Activated CD4-positive, alpha-beta T cell treated with anti-CD3 and anti-CD28 coated beads for 36 hours (primary cell): ENCODE data around the gene DOCK9. TPM values are rescaled to one million over a fixed set of nuclear protein-coding genes. Genes with fewer than 3 reads are reported as not detected.

Experiments
- ATAC-seq: fragments of 200-7000 bp; cut with Tn5 transposase; one replicate; pipeline ENCODE4 v1.10.0; 2021; ENCODE audit warnings: mild to moderate bottlenecking, moderate library complexity
- CTCF ChIA-PET: fragments of 350-600 bp; sonication (Branson Sonifier 250); formaldehyde crosslinking; loops from one replicate; lab custom pipeline; 2021; ENCODE audit warnings: antibody characterized with exemption; lab: Charles Lee
- POLR2A ChIA-PET: fragments of 350-600 bp; sonication (Branson Sonifier 250); formaldehyde crosslinking; loops from one replicate; lab custom pipeline; 2021; ENCODE audit warnings: antibody characterized with exemption, inconsistent platforms; lab: Charles Lee
- DNase-seq: peaks from one replicate; pipeline ENCODE4 v3.0.0-alpha.2; 2020
- H3K27ac Mint-ChIP-seq: one replicate; pipeline ENCODE4 v1.8.0; 2021; ENCODE audit warnings: mixed read lengths
- H3K27me3 Mint-ChIP-seq: one replicate; pipeline ENCODE4 v1.8.0; 2021; ENCODE audit warnings: mixed read lengths
- H3K36me3 Mint-ChIP-seq: one replicate; pipeline ENCODE4 v1.8.0; 2021; ENCODE audit warnings: low read depth, mixed read lengths
- H3K4me1 Mint-ChIP-seq: one replicate; pipeline ENCODE4 v1.8.0; 2021; ENCODE audit warnings: mixed read lengths
- H3K4me3 Mint-ChIP-seq: one replicate; pipeline ENCODE4 v1.8.0; 2021; ENCODE audit warnings: mild to moderate bottlenecking, moderate library complexity, mixed read lengths
- H3K9me3 Mint-ChIP-seq: one replicate; pipeline ENCODE4 v1.8.0; 2021; ENCODE audit warnings: low read depth, mixed read lengths
- intact Hi-C, 2 experiments: fragments of 100-400 bp; cut with DNase I in 1 of 2; cut with micrococcal nuclease in 1 of 2; formaldehyde crosslinking; loops; one replicate each; pipeline versions ENCODE4 v1.14.2 to v1.15.1; 2022 to 2024; cut with DNase I, micrococcal nuclease
- total RNA-seq, 2 experiments: library from RNA; stranded (reverse); gene quantifications; one replicate each; pipeline ENCODE4 v1.2.3, GENCODE V29; 2021

Gene DOCK9
- total RNA-seq: 10 to 100 TPM; 36.0 to 42.6 TPM

GRCh38 chr13:98977568-98978265 is at the start of gene DOCK9:
Gene DOCK9, minus strand, starts transcription at chr13:98978064. Its CDS starts 155 bp downstream, at chr13:98977909.
- intact Hi-C loops: no loop called here
- H3K4me3 Mint-ChIP-seq: no peak within 1 kb of the TSS
- ChIA-PET POLR2A (no interaction called here), CTCF (interaction anchor here (0.6 to 1.8 kb wide), 3 partner anchors 8 to 50 kb away, joined by 3 to 6 read pairs (median 4); no protein-coding TSS in a partner anchor)
- ATAC-seq (no peak), DNase-seq (no peak)
- no peaks in the 10 kb centered on the region for H3K36me3 Mint-ChIP-seq
- H3K27ac Mint-ChIP-seq: no peak within 1 kb of the TSS
- no peaks in the 10 kb centered on the region for H3K27me3 Mint-ChIP-seq
- H3K9me3 Mint-ChIP-seq: no peaks in the 10 kb centered on the region
- peaks cover 74% of the 10 kb centered on the region for H3K4me1 Mint-ChIP-seq

- POLR2A ChIA-PET: no interaction called here
- Mint-ChIP-seq H3K4me3 (no peak overlapping the region), H3K27me3 (no peaks in the 10 kb centered on the region), H3K27ac (peak overlapping the region; percentile 91), H3K36me3 (peaks cover 4% of the 10 kb centered on the region), H3K4me1 (peaks cover 85% of the 10 kb centered on the region), H3K9me3 (no peaks in the 10 kb centered on the region)
- ATAC-seq (peak; percentile 41), DNase-seq (peak; percentile 46)
- CTCF ChIA-PET: interaction anchor here (0.8 to 3.9 kb wide), 6 partner anchors 9 to 182 kb away, joined by 4 to 26 read pairs (median 6); partner anchors contain the start of gene DOCK9
- intact Hi-C loops: loop anchor here (1.0 to 10.0 kb wide), 12 partner anchors 9 to 452 kb away; partner anchors contain the start of genes STK24 (in 1 of the 2) and UBAC2 (in 1 of the 2)
Observed at GRCh38 chr13:99027260-99027659, 49.4 kb upstream of the DOCK9 start.

GRCh38 chr13:99022941-99023340 is 45.1 kb upstream of the DOCK9 start:
- ChIA-PET POLR2A (no interaction called here), CTCF (interaction anchor here (0.9 to 1.0 kb wide), 3 partner anchors 9 to 154 kb away, joined by 3 to 4 read pairs (median 3); no protein-coding TSS in a partner anchor)
- no peak overlapping the region for H3K27ac Mint-ChIP-seq
- DNase-seq (no peak), ATAC-seq (no peak)
- intact Hi-C loops: loop anchor here (10.0 kb wide), 3 partner anchors 242 to 448 kb away; partner anchors contain the start of gene STK24 (in 1 of the 2)
- no peak overlapping the region for H3K4me3 Mint-ChIP-seq
- peaks cover 74% of the 10 kb centered on the region for H3K4me1 Mint-ChIP-seq
- peaks cover 2% of the 10 kb centered on the region for H3K9me3 Mint-ChIP-seq
- peaks cover 8% of the 10 kb centered on the region for H3K36me3 Mint-ChIP-seq
- no peaks in the 10 kb centered on the region for H3K27me3 Mint-ChIP-seq

GRCh38 chr13:99018418-99019180 is 40.7 kb upstream of the DOCK9 start:
- CTCF ChIA-PET: interaction anchor here (1.0 to 2.3 kb wide), 3 partner anchors 9 to 13 kb away, joined by 3 to 7 read pairs (median 6); no protein-coding TSS in a partner anchor
- peak; percentile 92 for ATAC-seq
- H3K27ac Mint-ChIP-seq: peak overlapping the region; percentile 81
- H3K27me3 Mint-ChIP-seq: no peaks in the 10 kb centered on the region
- no peak overlapping the region for H3K4me3 Mint-ChIP-seq
- peaks cover 2% of the 10 kb centered on the region for H3K9me3 Mint-ChIP-seq
- POLR2A ChIA-PET: no interaction called here
- intact Hi-C loops: loop anchor here (1.0 to 2.0 kb wide), 3 partner anchors 8 to 20 kb away; no protein-coding TSS in a partner anchor
- H3K4me1 Mint-ChIP-seq: peaks cover 58% of the 10 kb centered on the region
- DNase-seq: no peak
- H3K36me3 Mint-ChIP-seq: peaks cover 4% of the 10 kb centered on the region

GRCh38 chr13:99015606-99016490 is 38.0 kb upstream of the DOCK9 start:
- H3K36me3 Mint-ChIP-seq: peaks cover 4% of the 10 kb centered on the region
- no peaks in the 10 kb centered on the region for H3K27me3 Mint-ChIP-seq
- no peak for DNase-seq
- ATAC-seq: no peak
- peaks cover 2% of the 10 kb centered on the region for H3K9me3 Mint-ChIP-seq
- no peak overlapping the region for H3K4me3 Mint-ChIP-seq
- H3K27ac Mint-ChIP-seq: no peak overlapping the region
- POLR2A ChIA-PET: no interaction called here
- CTCF ChIA-PET: interaction anchor here (0.8 to 1.6 kb wide), 4 partner anchors 11 to 554 kb away, joined by 3 to 4 read pairs (median 3); no protein-coding TSS in a partner anchor
- H3K4me1 Mint-ChIP-seq: peaks cover 55% of the 10 kb centered on the region
- intact Hi-C loops: no loop called here

- Mint-ChIP-seq H3K4me1 (peaks cover 53% of the 10 kb centered on the region), H3K36me3 (peaks cover 4% of the 10 kb centered on the region), H3K27ac (no peak overlapping the region), H3K27me3 (no peaks in the 10 kb centered on the region), H3K9me3 (peaks cover 2% of the 10 kb centered on the region), H3K4me3 (no peak overlapping the region)
- DNase-seq: no peak
- ChIA-PET POLR2A (no interaction called here), CTCF (interaction anchor here (0.7 to 1.6 kb wide), 6 partner anchors 9 to 33 kb away, joined by 3 to 4 read pairs (median 4); no protein-coding TSS in a partner anchor)
- intact Hi-C loops: no loop called here
- no peak for ATAC-seq
Observed at GRCh38 chr13:99014522-99014921, 36.7 kb upstream of the DOCK9 start.

GRCh38 chr13:99013951-99014350 is 36.1 kb upstream of the DOCK9 start:
- ChIA-PET CTCF (interaction anchor here (1.0 to 1.5 kb wide), 3 partner anchors 10 to 24 kb away, joined by 3 to 4 read pairs (median 4); no protein-coding TSS in a partner anchor), POLR2A (no interaction called here)
- peaks cover 54% of the 10 kb centered on the region for H3K4me1 Mint-ChIP-seq
- peaks cover 1% of the 10 kb centered on the region for H3K36me3 Mint-ChIP-seq
- no peaks in the 10 kb centered on the region for H3K27me3 Mint-ChIP-seq
- intact Hi-C loops: no loop called here
- no peak overlapping the region for H3K27ac Mint-ChIP-seq
- H3K9me3 Mint-ChIP-seq: peaks cover 1% of the 10 kb centered on the region
- no peak for ATAC-seq
- no peak for DNase-seq
- no peak overlapping the region for H3K4me3 Mint-ChIP-seq

- ChIA-PET CTCF (interaction anchor here (0.6 to 1.0 kb wide), 3 partner anchors 16 to 112 kb away, joined by 4 to 5 read pairs (median 4); no protein-coding TSS in a partner anchor), POLR2A (no interaction called here)
Observed at GRCh38 chr13:99012539-99012938, 34.7 kb upstream of the DOCK9 start.

GRCh38 chr13:99009987-99010551 is 32.2 kb upstream of the DOCK9 start:
- H3K9me3 Mint-ChIP-seq: no peaks in the 10 kb centered on the region
- ChIA-PET CTCF (interaction anchor here (0.6 to 1.6 kb wide), 3 partner anchors 14 to 1262 kb away, joined by 3 to 10 read pairs (median 3); no protein-coding TSS in a partner anchor), POLR2A (no interaction called here)
- no peak for ATAC-seq
- intact Hi-C loops: no loop called here
- DNase-seq: no peak
- no peaks in the 10 kb centered on the region for H3K27me3 Mint-ChIP-seq
- peaks cover 27% of the 10 kb centered on the region for H3K4me1 Mint-ChIP-seq
- H3K4me3 Mint-ChIP-seq: no peak overlapping the region
- H3K36me3 Mint-ChIP-seq: no peaks in the 10 kb centered on the region
- no peak overlapping the region for H3K27ac Mint-ChIP-seq

More at GRCh38 chr13:99012539-99012938, 34.7 kb upstream of the DOCK9 start:
- Mint-ChIP-seq H3K27ac (no peak overlapping the region), H3K9me3 (no peaks in the 10 kb centered on the region), H3K36me3 (no peaks in the 10 kb centered on the region), H3K27me3 (no peaks in the 10 kb centered on the region), H3K4me3 (no peak overlapping the region), H3K4me1 (peaks cover 43% of the 10 kb centered on the region)
- intact Hi-C loops: no loop called here
- DNase-seq (no peak), ATAC-seq (no peak)

- ChIA-PET CTCF (interaction anchor here (0.5 to 1.1 kb wide), 2 partner anchors 8 to 15 kb away, joined by 3 read pairs; no protein-coding TSS in a partner anchor), POLR2A (no interaction called here)
- Mint-ChIP-seq H3K4me1 (peaks cover 36% of the 10 kb centered on the region), H3K9me3 (no peaks in the 10 kb centered on the region), H3K27ac (no peak overlapping the region), H3K36me3 (no peaks in the 10 kb centered on the region), H3K4me3 (no peak overlapping the region), H3K27me3 (no peaks in the 10 kb centered on the region)
- DNase-seq (no peak), ATAC-seq (no peak)
- intact Hi-C loops: no loop called here
Observed at GRCh38 chr13:99008577-99008976, 30.7 kb upstream of the DOCK9 start.
